HepG2 (cell line): ENCODE measurements around the gene ENTPD6.

Experiments used
- ISX ChIP-seq: sonication (generic); formaldehyde crosslinking; conservative IDR thresholded peaks from 2 replicates; pipeline ENCODE4 v1.5.0; 2020; ENCODE audit warnings: missing genetic modification reagents
- ZNF138 ChIP-seq: sonication (generic); formaldehyde crosslinking; IDR thresholded peaks from 2 replicates; pipeline ENCODE4 v1.5.0; 2020; ENCODE audit warnings: mild to moderate bottlenecking, low read depth, missing genetic modification reagents
- ZNF629 ChIP-seq: sonication (generic); formaldehyde crosslinking; conservative IDR thresholded peaks from 2 replicates; pipeline ENCODE4 v1.5.0; 2020; ENCODE audit warnings: missing genetic modification reagents
- TF ChIP-seq, protein P1 (sequence below): sonication (generic); formaldehyde crosslinking; IDR thresholded peaks from 2 replicates; pipeline ENCODE4 v1.5.0; 2020; ENCODE audit warnings: missing genetic modification reagents

DNA sequence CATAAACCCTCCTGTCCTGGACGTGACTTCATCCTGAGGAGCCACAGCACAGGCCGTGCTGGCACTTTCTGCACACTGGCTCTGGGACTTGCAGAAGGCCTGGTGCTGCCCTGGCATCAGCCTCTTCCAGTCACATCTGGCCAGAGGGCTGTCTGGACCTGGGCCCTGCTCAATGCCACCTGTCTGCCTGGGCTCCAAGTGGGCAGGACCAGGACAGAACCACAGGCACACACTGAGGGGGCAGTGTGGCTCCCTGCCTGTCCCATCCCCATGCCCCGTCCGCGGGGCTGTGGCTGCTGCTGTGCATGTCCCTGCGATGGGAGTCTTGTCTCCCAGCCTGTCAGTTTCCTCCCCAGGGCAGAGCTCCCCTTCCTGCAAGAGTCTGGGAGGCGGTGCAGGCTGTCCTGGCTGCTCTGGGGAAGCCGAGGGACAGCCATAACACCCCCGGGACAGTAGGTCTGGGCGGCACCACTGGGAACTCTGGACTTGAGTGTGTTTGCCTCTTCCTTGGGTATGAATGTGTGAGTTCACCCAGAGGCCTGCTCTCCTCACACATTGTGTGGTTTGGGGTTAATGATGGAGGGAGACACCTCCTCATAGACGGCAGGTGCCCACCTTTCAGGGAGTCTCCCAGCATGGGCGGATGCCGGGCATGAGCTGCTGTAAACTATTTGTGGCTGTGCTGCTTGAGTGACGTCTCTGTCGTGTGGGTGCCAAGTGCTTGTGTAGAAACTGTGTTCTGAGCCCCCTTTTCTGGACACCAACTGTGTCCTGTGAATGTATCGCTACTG is 30.3 kb downstream of the ENTPD6 start:
- TF ChIP-seq ZNF138: no peak
- TF ChIP-seq, protein P1, sequence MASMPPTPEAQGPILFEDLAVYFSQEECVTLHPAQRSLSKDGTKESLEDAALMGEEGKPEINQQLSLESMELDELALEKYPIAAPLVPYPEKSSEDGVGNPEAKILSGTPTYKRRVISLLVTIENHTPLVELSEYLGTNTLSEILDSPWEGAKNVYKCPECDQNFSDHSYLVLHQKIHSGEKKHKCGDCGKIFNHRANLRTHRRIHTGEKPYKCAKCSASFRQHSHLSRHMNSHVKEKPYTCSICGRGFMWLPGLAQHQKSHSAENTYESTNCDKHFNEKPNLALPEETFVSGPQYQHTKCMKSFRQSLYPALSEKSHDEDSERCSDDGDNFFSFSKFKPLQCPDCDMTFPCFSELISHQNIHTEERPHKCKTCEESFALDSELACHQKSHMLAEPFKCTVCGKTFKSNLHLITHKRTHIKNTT: no peak
- no peak for TF ChIP-seq ISX (CRISPR knock-in tag)
- no peak for TF ChIP-seq ZNF629 (CRISPR knock-in tag)
